ENCODE measurements around the gene ATG13.

- TF ChIP-seq, protein P1, sequence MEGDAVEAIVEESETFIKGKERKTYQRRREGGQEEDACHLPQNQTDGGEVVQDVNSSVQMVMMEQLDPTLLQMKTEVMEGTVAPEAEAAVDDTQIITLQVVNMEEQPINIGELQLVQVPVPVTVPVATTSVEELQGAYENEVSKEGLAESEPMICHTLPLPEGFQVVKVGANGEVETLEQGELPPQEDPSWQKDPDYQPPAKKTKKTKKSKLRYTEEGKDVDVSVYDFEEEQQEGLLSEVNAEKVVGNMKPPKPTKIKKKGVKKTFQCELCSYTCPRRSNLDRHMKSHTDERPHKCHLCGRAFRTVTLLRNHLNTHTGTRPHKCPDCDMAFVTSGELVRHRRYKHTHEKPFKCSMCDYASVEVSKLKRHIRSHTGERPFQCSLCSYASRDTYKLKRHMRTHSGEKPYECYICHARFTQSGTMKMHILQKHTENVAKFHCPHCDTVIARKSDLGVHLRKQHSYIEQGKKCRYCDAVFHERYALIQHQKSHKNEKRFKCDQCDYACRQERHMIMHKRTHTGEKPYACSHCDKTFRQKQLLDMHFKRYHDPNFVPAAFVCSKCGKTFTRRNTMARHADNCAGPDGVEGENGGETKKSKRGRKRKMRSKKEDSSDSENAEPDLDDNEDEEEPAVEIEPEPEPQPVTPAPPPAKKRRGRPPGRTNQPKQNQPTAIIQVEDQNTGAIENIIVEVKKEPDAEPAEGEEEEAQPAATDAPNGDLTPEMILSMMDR (IDR thresholded peaks at IDR 0.05), result no peak
- no peak for TF ChIP-seq POLR2A (IDR thresholded peaks at IDR 0.05)
Observed at GRCh38 chr11:46639197-46639839, 22.0 kb downstream of the ATG13 start.
